ENCODE data around the gene ACHE.
"Not testable (repeated sequence)": the region's sequence is repeated elsewhere in the genome, so short reads cannot be mapped to it uniquely, and the experiment has no call there.

ACHE gene

DNA sequence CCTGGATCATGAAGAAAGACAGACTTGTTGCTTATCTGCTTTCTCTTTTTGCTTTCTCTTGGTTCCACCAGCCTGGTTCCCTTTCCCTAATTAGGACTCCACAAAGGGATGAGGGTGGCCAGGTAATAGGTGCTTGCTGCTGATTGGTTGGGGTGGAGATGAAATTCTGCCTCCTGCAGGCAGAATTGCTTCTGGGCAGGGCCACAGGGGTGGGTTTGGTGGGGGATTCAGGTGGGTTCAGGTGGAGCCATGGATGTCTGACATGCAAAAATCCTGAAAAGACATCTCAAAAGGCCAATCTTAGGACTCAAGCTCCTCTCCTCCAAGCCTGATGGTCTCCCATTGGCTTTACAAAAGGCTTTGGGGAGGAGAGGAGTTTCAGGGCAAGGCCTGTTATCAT lies 25.4 kb upstream of the ACHE start:
- DNase-seq (ENCODE audit: low read depth), result no peak
- H3K4me3 ChIP-seq (replicated peaks; ENCODE audit: low read depth, low read length), result no peak overlapping the region
- TF ChIP-seq CTCF (IDR thresholded peaks at IDR 0.05; ENCODE audit: low read length, missing control alignments), result no peak

DNA sequence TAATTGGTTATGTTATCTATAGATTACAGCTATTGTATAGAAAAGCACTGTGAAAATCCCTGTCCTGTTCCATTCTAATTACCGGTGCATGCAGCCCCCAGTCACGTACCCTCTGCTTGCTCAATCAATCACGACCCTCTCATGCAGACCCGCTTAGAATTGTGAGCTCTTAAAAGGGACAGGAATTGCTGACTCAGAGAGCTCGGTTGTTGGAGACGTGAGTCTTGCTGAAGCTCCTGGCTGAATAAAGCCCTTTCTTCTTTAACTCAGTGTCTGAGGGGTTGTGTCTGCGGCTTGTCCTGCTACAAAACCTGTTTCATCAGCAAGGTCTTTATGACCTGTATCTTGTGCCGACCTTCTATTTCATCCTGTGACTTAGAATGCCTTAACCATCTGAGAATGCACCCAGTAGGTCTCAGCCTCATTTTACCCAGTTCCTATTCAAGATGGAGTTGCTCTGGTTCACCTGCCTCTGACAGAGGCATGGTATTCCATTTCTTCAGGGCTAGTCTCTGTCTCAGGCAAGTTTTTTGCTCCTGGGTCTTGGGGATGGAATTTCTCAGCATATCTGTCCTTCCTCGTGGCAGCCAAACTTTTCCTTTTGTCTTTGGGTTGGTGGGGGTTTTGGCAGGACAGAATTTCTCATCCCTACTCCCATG lies 24.2 kb upstream of the ACHE start:
- DNase-seq (ENCODE audit: low read depth); H3K4me3 ChIP-seq (replicated peaks; ENCODE audit: low read depth, low read length): not testable (repeated sequence)

- DNase-seq (ENCODE audit: low read depth); H3K4me3 ChIP-seq (replicated peaks; ENCODE audit: low read depth, low read length): not testable (repeated sequence)
These were observed 23.6 kb upstream of the ACHE start for GRCh38 chr7:100919335-100919734.

DNA sequence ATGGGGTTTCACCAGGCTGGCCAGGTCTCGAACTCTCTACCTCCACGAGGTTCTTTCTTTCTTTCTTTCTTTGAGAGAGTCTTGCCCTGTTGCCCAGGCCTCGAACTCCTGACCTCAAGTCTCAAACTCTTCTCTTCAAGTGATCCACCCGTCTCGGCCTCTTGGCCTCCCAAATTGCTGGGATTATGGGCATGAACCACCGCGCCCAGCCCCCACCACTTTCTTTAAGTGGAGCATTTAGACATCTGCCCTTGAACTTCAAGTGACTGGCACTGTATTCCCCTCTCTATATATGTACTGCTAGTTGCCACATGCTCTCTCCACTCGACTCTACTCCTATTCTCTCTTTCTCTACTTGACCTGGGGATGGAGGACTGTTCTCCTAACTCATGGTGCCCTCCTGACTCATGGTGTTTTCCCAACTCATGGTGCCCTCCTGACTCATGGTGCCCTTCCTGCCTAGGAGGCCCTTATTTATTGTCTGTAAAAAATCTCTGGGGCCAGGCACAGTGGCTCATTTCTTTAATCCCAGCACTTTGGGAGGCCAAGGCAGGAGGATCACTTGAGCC lies 19.3 kb upstream of the ACHE start:
- no peak for DNase-seq (ENCODE audit: low read depth)
- TF ChIP-seq CTCF (IDR thresholded peaks at IDR 0.05; ENCODE audit: low read length, missing control alignments), result no peak
- no peak overlapping the region for H3K4me3 ChIP-seq (replicated peaks; ENCODE audit: low read depth, low read length)

DNA sequence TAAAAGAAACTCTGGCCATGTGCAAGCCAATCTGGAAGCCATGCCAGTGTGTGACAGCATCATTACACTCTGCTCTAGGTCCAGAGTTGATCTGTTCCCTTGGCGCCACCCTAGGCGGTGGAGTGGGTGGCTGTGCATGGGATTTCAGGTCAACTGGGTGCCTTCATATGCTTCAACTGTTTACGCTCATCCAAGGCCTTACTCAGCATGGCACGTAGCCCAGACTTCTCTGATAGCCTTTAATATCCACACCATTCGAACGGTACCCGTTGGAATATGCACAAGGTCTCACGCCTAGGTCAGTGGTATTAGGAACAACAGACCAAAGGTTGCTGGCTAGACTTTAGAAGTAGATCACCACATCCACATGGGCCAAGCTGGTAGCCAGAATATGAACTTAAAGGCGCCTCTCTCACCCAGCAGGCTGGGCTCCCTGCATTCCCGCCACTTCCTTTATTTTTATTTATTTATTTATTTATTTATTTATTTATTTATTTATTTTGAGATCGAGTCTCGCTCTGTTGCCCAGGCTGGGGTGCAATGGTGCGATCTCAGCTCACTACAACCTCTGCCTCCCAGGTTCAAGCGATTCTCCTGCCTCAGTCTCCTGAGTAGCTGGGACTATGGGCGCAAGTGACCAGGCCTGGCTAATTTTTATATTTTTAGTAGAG lies 18.7 kb upstream of the ACHE start:
- DNase-seq (ENCODE audit: low read depth), result no peak
- H3K4me3 ChIP-seq (replicated peaks; ENCODE audit: low read depth, low read length), result no peak overlapping the region
- TF ChIP-seq CTCF (IDR thresholded peaks at IDR 0.05; ENCODE audit: low read length, missing control alignments), result no peak

- no peak overlapping the region for H3K4me3 ChIP-seq (replicated peaks; ENCODE audit: low read depth, low read length)
- DNase-seq (ENCODE audit: low read depth), result no peak
- TF ChIP-seq CTCF (IDR thresholded peaks at IDR 0.05; ENCODE audit: low read length, missing control alignments), result no peak
These were observed 15.8 kb upstream of the ACHE start for GRCh38 chr7:100911484-100911883.

DNA sequence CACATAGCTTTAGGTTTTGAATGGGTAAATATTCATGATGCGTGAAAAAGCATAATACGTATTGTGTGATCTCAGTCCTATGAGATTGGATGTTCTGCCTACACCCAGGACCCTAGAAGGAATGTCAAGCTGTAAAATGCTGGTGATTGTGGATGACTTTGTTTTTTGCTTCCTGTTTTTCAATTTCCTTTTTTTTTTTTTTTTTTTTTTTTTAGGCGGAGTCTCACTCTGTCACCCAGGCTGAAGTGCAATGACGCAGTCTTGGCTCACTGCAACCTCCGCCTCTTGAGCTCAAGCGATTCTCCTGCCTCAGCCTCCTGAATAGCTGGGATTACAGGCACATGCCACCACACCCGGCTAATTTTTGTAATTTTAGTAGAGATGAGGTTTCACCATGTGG lies 14.8 kb upstream of the ACHE start:
- H3K4me3 ChIP-seq (replicated peaks; ENCODE audit: low read depth, low read length); DNase-seq (ENCODE audit: low read depth): not testable (repeated sequence)

- TF ChIP-seq CTCF (IDR thresholded peaks at IDR 0.05; ENCODE audit: low read length, missing control alignments), result no peak
- H3K4me3 ChIP-seq (replicated peaks; ENCODE audit: low read depth, low read length), result no peak overlapping the region
- DNase-seq (ENCODE audit: low read depth), result no peak
These were observed 12.8 kb upstream of the ACHE start for GRCh38 chr7:100908512-100908911.

All from fibroblast of pulmonary artery (primary cell).